GM19035 (cell line): ENCODE measurements around the gene MSANTD3.
A peak's percentile ranks its signal among the peaks of the same experiment; 100 is the strongest.

Source experiments
- ATAC-seq: cut with Tn5 transposase; IDR thresholded peaks from one replicate; pipeline ENCODE4 v1.9.1; 2021; ENCODE audit not compliant: unreplicated experiment

The MSANTD3 gene

GRCh38 chr9:100465274-100465673, 38.3 kb downstream of the MSANTD3 start:
- ATAC-seq: no peak

GRCh38 chr9:100465761-100466160, 38.8 kb downstream of the MSANTD3 start:
- no peak for ATAC-seq

GRCh38 chr9:100466171-100466828, 39.4 kb downstream of the MSANTD3 start:
- no peak for ATAC-seq

GRCh38 chr9:100466829-100467221, 39.9 kb downstream of the MSANTD3 start:
- no peak for ATAC-seq

GRCh38 chr9:100468041-100468440, 41.1 kb downstream of the MSANTD3 start:
- ATAC-seq: no peak

- ATAC-seq: no peak
Observed at GRCh38 chr9:100472268-100472667, 45.3 kb downstream of the MSANTD3 start.

- ATAC-seq: peak; percentile 45
Observed at GRCh38 chr9:100472788-100473275, 45.9 kb downstream of the MSANTD3 start, which contains the start of gene TMEFF1. Gene TMEFF1 (plus strand): TSS chr9:100473149. CDS start chr9:100473545, 396 bp downstream.

GRCh38 chr9:100473276-100474081, 46.5 kb downstream of the MSANTD3 start:
- ATAC-seq: peak; percentile 74

- no peak for ATAC-seq
Observed at GRCh38 chr9:100474082-100474923, 47.4 kb downstream of the MSANTD3 start.

GRCh38 chr9:100474924-100475276, 48.0 kb downstream of the MSANTD3 start:
- no peak for ATAC-seq

- no peak for ATAC-seq
Observed at GRCh38 chr9:100477241-100477640, 50.3 kb downstream of the MSANTD3 start.

- ATAC-seq: no peak
Observed at GRCh38 chr9:100478192-100478591, 51.2 kb downstream of the MSANTD3 start.

- ATAC-seq: no peak
Observed at GRCh38 chr9:100479820-100480219, 52.9 kb downstream of the MSANTD3 start.

GRCh38 chr9:100485196-100485595, 58.3 kb downstream of the MSANTD3 start:
- ATAC-seq: no peak

GRCh38 chr9:100486479-100487176, 59.7 kb downstream of the MSANTD3 start:
- ATAC-seq: no peak

GRCh38 chr9:100488177-100488576, 61.2 kb downstream of the MSANTD3 start:
- ATAC-seq: no peak

GRCh38 chr9:100489836-100490235, 62.9 kb downstream of the MSANTD3 start:
- ATAC-seq: no peak

GRCh38 chr9:100492952-100493351, 66.0 kb downstream of the MSANTD3 start:
- ATAC-seq: no peak

- ATAC-seq: no peak
Observed at GRCh38 chr9:100498592-100498991, 71.6 kb downstream of the MSANTD3 start.

- ATAC-seq: no peak
Observed at GRCh38 chr9:100499460-100499859, 72.5 kb downstream of the MSANTD3 start.

GRCh38 chr9:100499866-100500265, 72.9 kb downstream of the MSANTD3 start:
- ATAC-seq: no peak
